GM23338 (cell line): ENCODE results near the gene FUT8. TPM values are rescaled to one million over a fixed set of nuclear protein-coding genes. Genes with fewer than 3 reads are reported as not detected.

ENCODE experiments used
- ATAC-seq: fragments of 200-7000 bp; cut with Tn5 transposase; 3 replicates; pipeline ENCODE4 v1.9.1; 2020
- DNase-seq: peaks from one replicate; pipeline ENCODE4 v3.0.0-alpha.2; 2015; ENCODE audit warnings: low spot score
- H2AFZ ChIP-seq: fragments of 200-600 bp; sonication (generic); 2 replicates; pipeline ENCODE4 v1.8.0; 2016; ENCODE audit warnings: antibody characterized with exemption, mild to moderate bottlenecking, moderate library complexity
- H3F3A ChIP-seq: fragments of 200-600 bp; sonication (generic); replicated peaks from 2 replicates; pipeline ENCODE4 v1.8.0; 2017; ENCODE audit warnings: antibody characterized with exemption, mixed run types, low read depth
- H3K27ac ChIP-seq: fragments of 200-600 bp; sonication (generic); 2 replicates; pipeline ENCODE4 v1.6.1; 2016; ENCODE audit warnings: low read depth
- H3K27me3 ChIP-seq: fragments of 200-600 bp; sonication (generic); 2 replicates; pipeline ENCODE4 v1.8.0; 2016; ENCODE audit warnings: mild to moderate bottlenecking, mixed run types, moderate library complexity; ENCODE audit not compliant: insufficient read depth
- H3K36me3 ChIP-seq: fragments of 200-600 bp; sonication (generic); 2 replicates; pipeline ENCODE4 v1.8.0; 2016; ENCODE audit warnings: mild to moderate bottlenecking; ENCODE audit not compliant: insufficient read depth
- H3K4me1 ChIP-seq: fragments of 200-600 bp; sonication (generic); 2 replicates; pipeline ENCODE4 v1.8.0; 2016; ENCODE audit warnings: mild to moderate bottlenecking, moderate library complexity; ENCODE audit not compliant: insufficient read depth
- H3K4me2 ChIP-seq: fragments of 200-600 bp; sonication (generic); 2 replicates; pipeline ENCODE4 v1.7.1; 2017; ENCODE audit warnings: mixed run types
- H3K4me3 ChIP-seq: fragments of 200-600 bp; sonication (generic); 2 replicates; pipeline ENCODE4 v1.6.1; 2016; ENCODE audit warnings: mixed run types
- H3K79me2 ChIP-seq: fragments of 200-600 bp; sonication (generic); replicated peaks from 2 replicates; pipeline ENCODE4 v1.8.0; 2017; ENCODE audit warnings: mild to moderate bottlenecking; ENCODE audit not compliant: insufficient read depth
- H3K9me2 ChIP-seq: fragments of 200-600 bp; sonication (generic); 2 replicates; pipeline ENCODE4 v1.8.0; 2017; ENCODE audit not compliant: insufficient read depth
- H4K20me1 ChIP-seq: fragments of 200-600 bp; sonication (generic); replicated peaks from 2 replicates; pipeline ENCODE4 v1.8.0; 2017; ENCODE audit warnings: mild to moderate bottlenecking; ENCODE audit not compliant: insufficient read depth
- H3K27ac Mint-ChIP-seq: 2 replicates; pipeline ENCODE4 v1.8.0; 2020; ENCODE audit warnings: inconsistent platforms, mild to moderate bottlenecking, moderate library complexity, mixed read lengths
- H3K27me3 Mint-ChIP-seq: 3 replicates; pipeline ENCODE4 v1.8.0; 2022; ENCODE audit warnings: low read depth, mild to moderate bottlenecking, moderate library complexity, mixed read lengths, inconsistent platforms; ENCODE audit not compliant: insufficient read depth, poor library complexity
- H3K36me3 Mint-ChIP-seq: 3 replicates; pipeline ENCODE4 v1.8.0; 2021; ENCODE audit warnings: low read depth, mild to moderate bottlenecking, inconsistent platforms, moderate library complexity, mixed read lengths
- H3K4me1 Mint-ChIP-seq: 3 replicates; pipeline ENCODE4 v1.8.0; 2020; ENCODE audit warnings: mild to moderate bottlenecking, inconsistent platforms, mixed read lengths
- H3K4me3 Mint-ChIP-seq: 3 replicates; pipeline ENCODE4 v1.8.0; 2021; ENCODE audit warnings: moderate library complexity, mild to moderate bottlenecking, inconsistent platforms, mixed read lengths
- H3K9me3 Mint-ChIP-seq: 3 replicates; pipeline ENCODE4 v1.8.0; 2020; ENCODE audit warnings: moderate library complexity, mild to moderate bottlenecking, inconsistent platforms, mixed read lengths
- CREB1 ChIP-seq: fragments of 250-450 bp; sonication (Bioruptor Pico); IDR thresholded peaks from 2 replicates; pipeline ENCODE4 v1.5.0; 2020; ENCODE audit warnings: low read depth, mild to moderate bottlenecking, moderate library complexity
- EZH2 ChIP-seq: fragments of 200-600 bp; sonication (generic); IDR thresholded peaks from one replicate; pipeline ENCODE4 v1.8.0; 2017; ENCODE audit warnings: antibody characterized with exemption, mild to moderate bottlenecking, low read depth; ENCODE audit not compliant: unreplicated experiment
- EZH2phosphoT487 ChIP-seq: fragments of 200-600 bp; sonication (generic); IDR thresholded peaks from one replicate; pipeline ENCODE4 v1.8.1; 2018; ENCODE audit warnings: antibody characterized with exemption; ENCODE audit not compliant: unreplicated experiment
- JUNB ChIP-seq: IDR thresholded peaks from one replicate; pipeline ENCODE4 v1.6.1; 2016; ENCODE audit warnings: antibody characterized with exemption; ENCODE audit not compliant: unreplicated experiment
- NANOG ChIP-seq: IDR thresholded peaks from 2 replicates; pipeline ENCODE4 v1.6.1; 2016; ENCODE audit warnings: antibody characterized with exemption, borderline replicate concordance
- POLR2AphosphoS5 ChIP-seq: IDR thresholded peaks from 2 replicates; pipeline ENCODE4 v1.6.1; 2016; ENCODE audit warnings: antibody characterized with exemption, low read depth
- STAT1 ChIP-seq: IDR thresholded peaks from one replicate; pipeline ENCODE4 v1.6.1; 2016; ENCODE audit warnings: antibody characterized with exemption; ENCODE audit not compliant: unreplicated experiment
- ZNF114 ChIP-seq: fragments of 250-450 bp; sonication (Bioruptor Pico); IDR thresholded peaks from 2 replicates; pipeline ENCODE4 v1.5.0; 2020; ENCODE audit warnings: mild to moderate bottlenecking, moderate library complexity
- ZNF331 ChIP-seq: fragments of 250-450 bp; sonication (Bioruptor Pico); IDR thresholded peaks from 2 replicates; pipeline ENCODE4 v1.5.0; 2020; ENCODE audit warnings: low read depth, mild to moderate bottlenecking, moderate library complexity
- ZNF462 ChIP-seq: fragments of 250-450 bp; sonication (Bioruptor Pico); IDR thresholded peaks from 2 replicates; pipeline ENCODE4 v1.5.0; 2020; ENCODE audit warnings: mild to moderate bottlenecking, moderate library complexity
- polyA plus RNA-seq: library from polyadenylated mRNA; unstranded; fragments of >200 nt; fragmentation: Nextera tagmentation; extraction: Ambion mirVana; gene quantifications from 2 replicates; pipeline ENCODE4 v1.2.1, GENCODE V29; 2016
- total RNA-seq: library from RNA; depleted of rRNA; stranded (reverse); fragments of >200 nt; shearing (Covaris generic); gene quantifications from 2 replicates; pipeline ENCODE4 v1.2.3, GENCODE V29; 2014
- TF ChIP-seq, protein P1 (sequence below): IDR thresholded peaks from one replicate; pipeline ENCODE4 v1.6.1; 2018; ENCODE audit warnings: antibody characterized with exemption; ENCODE audit not compliant: unreplicated experiment
- TF ChIP-seq, protein P2 (sequence below): IDR thresholded peaks from 2 replicates; pipeline ENCODE4 v1.6.1; 2016; ENCODE audit warnings: antibody characterized with exemption

Gene FUT8
- total and polyA plus RNA-seq, 2 experiments from 2014 or later = 8.2 to 23.2 TPM

- TF ChIP-seq CREB1 (CRISPR knock-in tag) (no peak), ZNF331 (no peak), POLR2AphosphoS5 (no peak), ZNF114 (CRISPR knock-in tag) (no peak)
- TF ChIP-seq, protein P1, sequence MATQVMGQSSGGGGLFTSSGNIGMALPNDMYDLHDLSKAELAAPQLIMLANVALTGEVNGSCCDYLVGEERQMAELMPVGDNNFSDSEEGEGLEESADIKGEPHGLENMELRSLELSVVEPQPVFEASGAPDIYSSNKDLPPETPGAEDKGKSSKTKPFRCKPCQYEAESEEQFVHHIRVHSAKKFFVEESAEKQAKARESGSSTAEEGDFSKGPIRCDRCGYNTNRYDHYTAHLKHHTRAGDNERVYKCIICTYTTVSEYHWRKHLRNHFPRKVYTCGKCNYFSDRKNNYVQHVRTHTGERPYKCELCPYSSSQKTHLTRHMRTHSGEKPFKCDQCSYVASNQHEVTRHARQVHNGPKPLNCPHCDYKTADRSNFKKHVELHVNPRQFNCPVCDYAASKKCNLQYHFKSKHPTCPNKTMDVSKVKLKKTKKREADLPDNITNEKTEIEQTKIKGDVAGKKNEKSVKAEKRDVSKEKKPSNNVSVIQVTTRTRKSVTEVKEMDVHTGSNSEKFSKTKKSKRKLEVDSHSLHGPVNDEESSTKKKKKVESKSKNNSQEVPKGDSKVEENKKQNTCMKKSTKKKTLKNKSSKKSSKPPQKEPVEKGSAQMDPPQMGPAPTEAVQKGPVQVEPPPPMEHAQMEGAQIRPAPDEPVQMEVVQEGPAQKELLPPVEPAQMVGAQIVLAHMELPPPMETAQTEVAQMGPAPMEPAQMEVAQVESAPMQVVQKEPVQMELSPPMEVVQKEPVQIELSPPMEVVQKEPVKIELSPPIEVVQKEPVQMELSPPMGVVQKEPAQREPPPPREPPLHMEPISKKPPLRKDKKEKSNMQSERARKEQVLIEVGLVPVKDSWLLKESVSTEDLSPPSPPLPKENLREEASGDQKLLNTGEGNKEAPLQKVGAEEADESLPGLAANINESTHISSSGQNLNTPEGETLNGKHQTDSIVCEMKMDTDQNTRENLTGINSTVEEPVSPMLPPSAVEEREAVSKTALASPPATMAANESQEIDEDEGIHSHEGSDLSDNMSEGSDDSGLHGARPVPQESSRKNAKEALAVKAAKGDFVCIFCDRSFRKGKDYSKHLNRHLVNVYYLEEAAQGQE = no peak
Observed at GRCh38 chr14:65581378-65581777, 168.8 kb downstream of the FUT8 start (continued).

GRCh38 chr14:65581799-65582198 is 169.3 kb downstream of the FUT8 start:
- ATAC-seq (no peak), DNase-seq (no peak)
- H3F3A ChIP-seq = no peaks in the 10 kb centered on the region
- H3K9me2 ChIP-seq = no peaks in the 10 kb centered on the region
- H3K36me3 ChIP-seq = no peaks in the 10 kb centered on the region
- peaks cover 14% of the 10 kb centered on the region for H3K4me1 ChIP-seq
- Mint-ChIP-seq H3K27me3 (peaks cover under 1% of the 10 kb centered on the region), H3K27ac (no peak overlapping the region), H3K36me3 (no peaks in the 10 kb centered on the region), H3K4me3 (no peak overlapping the region), H3K9me3 (no peaks in the 10 kb centered on the region; the same call in 2 of the 3 replicates), H3K4me1 (peaks cover 14% of the 10 kb centered on the region)
- no peak overlapping the region for H3K4me2 ChIP-seq
- H3K27me3 ChIP-seq = no peaks in the 10 kb centered on the region
- H4K20me1 ChIP-seq = no peaks in the 10 kb centered on the region
- H3K4me3 ChIP-seq = no peak overlapping the region
- H3K79me2 ChIP-seq = no peaks in the 10 kb centered on the region
- H3K27ac ChIP-seq = no peak overlapping the region
- no peak overlapping the region for H2AFZ ChIP-seq
- TF ChIP-seq JUNB = no peak
- TF ChIP-seq ZNF114 (CRISPR knock-in tag) = no peak
- TF ChIP-seq, protein P2, sequence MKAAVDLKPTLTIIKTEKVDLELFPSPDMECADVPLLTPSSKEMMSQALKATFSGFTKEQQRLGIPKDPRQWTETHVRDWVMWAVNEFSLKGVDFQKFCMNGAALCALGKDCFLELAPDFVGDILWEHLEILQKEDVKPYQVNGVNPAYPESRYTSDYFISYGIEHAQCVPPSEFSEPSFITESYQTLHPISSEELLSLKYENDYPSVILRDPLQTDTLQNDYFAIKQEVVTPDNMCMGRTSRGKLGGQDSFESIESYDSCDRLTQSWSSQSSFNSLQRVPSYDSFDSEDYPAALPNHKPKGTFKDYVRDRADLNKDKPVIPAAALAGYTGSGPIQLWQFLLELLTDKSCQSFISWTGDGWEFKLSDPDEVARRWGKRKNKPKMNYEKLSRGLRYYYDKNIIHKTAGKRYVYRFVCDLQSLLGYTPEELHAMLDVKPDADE = no peak
- no peak for TF ChIP-seq CREB1 (CRISPR knock-in tag)
- no peak for TF ChIP-seq STAT1
- TF ChIP-seq ZNF331 = no peak
- no peak for TF ChIP-seq NANOG
- TF ChIP-seq ZNF462 = no peak
- no peak for TF ChIP-seq EZH2phosphoT487
- TF ChIP-seq EZH2 = no peak
